Tibial nerve (tissue), 4 donors: ENCODE results near the gene COQ5. TPM values are rescaled to one million over a fixed set of nuclear protein-coding genes. Genes with fewer than 3 reads are reported as not detected.
"Not testable (repeated sequence)": the region's sequence is repeated elsewhere in the genome, so short reads cannot be mapped to it uniquely, and the experiment has no call there.

Source experiments
- DNase-seq, 2 donors: peaks; one replicate each; pipeline ENCODE4 v3.0.0-alpha.2; 2019; ENCODE audit warnings: low spot score in 2 of 2
- H3K27ac ChIP-seq, 4 donors: fragments of 200-600 bp; sonication (generic) in 3 of 4; one replicate each; pipeline ENCODE4 v1.5.1; 2017 to 2019; ENCODE audit warnings: mild to moderate bottlenecking in 1 of 4
- H3K27me3 ChIP-seq, 2 donors: fragments of 200-600 bp; sonication (generic) in 1 of 2; one replicate each; pipeline versions ENCODE4 v1.5.1 to v1.6.0; 2017 to 2019
- H3K36me3 ChIP-seq, 3 donors: fragments of 200-600 bp; sonication (generic); one replicate each; pipeline ENCODE4 v1.5.1; 2018 to 2019
- H3K4me1 ChIP-seq, 4 donors: fragments of 200-600 bp; sonication (generic) in 3 of 4; one replicate each; pipeline ENCODE4 v1.5.1; 2017 to 2019
- H3K4me3 ChIP-seq, 4 donors: fragments of 200-600 bp; sonication (generic) in 3 of 4; one replicate each; pipeline ENCODE4 v1.5.1; 2017 to 2019; ENCODE audit warnings: mild to moderate bottlenecking in 1 of 4, moderate library complexity in 1 of 4
- H3K9me3 ChIP-seq, 4 donors: fragments of 200-600 bp; sonication (generic) in 3 of 4; one replicate each; pipeline ENCODE4 v1.5.1; 2017 to 2019
- CTCF ChIP-seq, 5 experiments: fragments of 200-600 bp in 3 of 5; fragments of 450-650 bp in 2 of 5; sonication (generic) in 3 of 5; IDR thresholded peaks; one replicate each; pipeline ENCODE4 v1.5.1; 2016 to 2019; ENCODE audit warnings: antibody characterized with exemption in 5 of 5, mild to moderate bottlenecking in 3 of 5, moderate library complexity in 2 of 5
- EP300 ChIP-seq, 2 donors: sonication (generic); formaldehyde crosslinking; IDR thresholded peaks; one replicate each; pipeline ENCODE4 v1.6.1; 2017; ENCODE audit warnings: antibody characterized with exemption in 2 of 2, mild to moderate bottlenecking in 1 of 2
- POLR2A ChIP-seq, 2 donors: fragments of 450-650 bp; IDR thresholded peaks; one replicate each; pipeline ENCODE4 v1.6.1; 2017; ENCODE audit warnings: antibody characterized with exemption in 2 of 2, mild to moderate bottlenecking in 2 of 2, moderate library complexity in 2 of 2
- WGBS, 2 donors: methylation state at CpG; one replicate each; pipeline ENCODE4 v1.1.5; 2018; 5-methylcytosine and 5-hydroxymethylcytosine counted together
- total RNA-seq, 4 donors: library from RNA; depleted of rRNA; stranded (reverse); fragments of >200 nt; gene quantifications; one replicate each; pipeline ENCODE4 v1.1.0, GENCODE V29; 2016

The COQ5 gene
- total RNA-seq, 4 donors from 2014 or later, result 21.6 to 23.7 (median 23.4) TPM

GRCh38 chr12:120534703-120535655, 6.0 kb upstream of the COQ5 start:
- WGBS, 2 donors, result 2% methylated on average over 36 to 51 of the region's 52 CpGs
- no peak for DNase-seq
- Histone ChIP-seq H3K4me3 (peak overlapping the region; percentile 79 to 99 (median 88)), H3K9me3 (no peaks in the 10 kb centered on the region), H3K27ac (peak overlapping the region; percentile 79 to 97 (median 96)), H3K4me1 (peaks cover 0 to 55% (median 46%) of the 10 kb centered on the region in 4 donors), H3K27me3 (no peaks in the 10 kb centered on the region), H3K36me3 (no peaks in the 10 kb centered on the region)
- TF ChIP-seq POLR2A (IDR thresholded peaks at IDR 0.05) (no peak), EP300 (IDR thresholded peaks at IDR 0.05) (no peak), CTCF (IDR thresholded peaks at IDR 0.05) (no peak)

GRCh38 chr12:120534203-120534702, 5.3 kb upstream of the COQ5 start, which contains the start of gene RNF10:
Gene RNF10, plus strand, starts transcription at chr12:120534356. Its CDS starts 456 bp downstream, at chr12:120534812.
- Histone ChIP-seq H3K4me3 (peak within 1 kb of the TSS; percentile 79 to 99 (median 88)), H3K27me3 (no peaks in the 10 kb centered on the region), H3K36me3 (no peaks in the 10 kb centered on the region), H3K27ac (peak within 1 kb of the TSS; percentile 79 to 97 (median 96)), H3K4me1 (peaks cover 0 to 55% (median 41%) of the 10 kb centered on the region in 4 donors), H3K9me3 (no peaks in the 10 kb centered on the region)
- WGBS, 2 donors, result 0 to 1% methylated on average over 26 to 43 of the region's 43 CpGs
- TF ChIP-seq POLR2A (IDR thresholded peaks at IDR 0.05), result peak; percentile 96
- peak in 1 of 5 experiments; percentile 32 for TF ChIP-seq CTCF (IDR thresholded peaks at IDR 0.05)
- peak; percentile 78 to 99 for TF ChIP-seq EP300 (IDR thresholded peaks at IDR 0.05)
- peak; percentile 51 to 84 for DNase-seq

GRCh38 chr12:120532701-120533238, 3.8 kb upstream of the COQ5 start:
- WGBS, 2 donors, result 74 to 84% methylated on average over 4 of the region's 4 CpGs
- TF ChIP-seq EP300 (IDR thresholded peaks at IDR 0.05) (no peak), POLR2A (IDR thresholded peaks at IDR 0.05) (no peak), CTCF (IDR thresholded peaks at IDR 0.05) (no peak)
- Histone ChIP-seq H3K27ac (no peak overlapping the region), H3K4me1 (peaks cover 0 to 47% (median 29%) of the 10 kb centered on the region in 4 donors), H3K9me3 (no peaks in the 10 kb centered on the region), H3K27me3 (no peaks in the 10 kb centered on the region), H3K36me3 (no peaks in the 10 kb centered on the region), H3K4me3 (no peak overlapping the region)
- DNase-seq, result no peak

GRCh38 chr12:120530418-120530761, 1.4 kb upstream of the COQ5 start:
- Histone ChIP-seq H3K4me3 (peak overlapping the region in 1 of 4 donors; percentile 81), H3K4me1 (peaks cover 0 to 29% (median 6%) of the 10 kb centered on the region in 4 donors), H3K27ac (peak overlapping the region in 3 of 4 donors; percentile 89 to 98 (median 96))
- H3K27me3 ChIP-seq, H3K36me3 ChIP-seq, DNase-seq, H3K9me3 ChIP-seq: not testable (repeated sequence)

GRCh38 chr12:120529641-120530417, 871 bp upstream of the COQ5 start:
- TF ChIP-seq EP300 (IDR thresholded peaks at IDR 0.05) (no peak), POLR2A (IDR thresholded peaks at IDR 0.05) (no peak), CTCF (IDR thresholded peaks at IDR 0.05) (no peak)
- 26 to 41% methylated on average over 19 of the region's 19 CpGs for WGBS, 2 donors

More at GRCh38 chr12:120529641-120530417, 871 bp upstream of the COQ5 start:
- H3K27ac ChIP-seq, result peak overlapping the region; percentile 89 to 98 (median 95)
- peaks cover 0 to 9% (median 0%) of the 10 kb centered on the region in 3 donors for H3K36me3 ChIP-seq
- peaks cover 0 to 27% (median 4%) of the 10 kb centered on the region in 4 donors for H3K4me1 ChIP-seq
- H3K9me3 ChIP-seq, result no peaks in the 10 kb centered on the region
- H3K27me3 ChIP-seq, result no peaks in the 10 kb centered on the region
- DNase-seq, result no peak
- H3K4me3 ChIP-seq, result peak overlapping the region; percentile 74 to 90 (median 80)
